ENCODE data around the gene XKRX.

GRCh38 chrX:100935767-100936166 is 7.0 kb upstream of the XKRX start:
- TF ChIP-seq EZH2phosphoT487 (IDR thresholded peaks at IDR 0.05) (no peak), CTCF (IDR thresholded peaks at IDR 0.05) (no peak), EZH2 (IDR thresholded peaks at IDR 0.05) (no peak)

All from neural progenitor cell (in vitro differentiated cells).